ENCODE data around the gene PDE2A. TPM values are rescaled to one million over a fixed set of nuclear protein-coding genes. Genes with fewer than 3 reads are reported as not detected.
A peak's percentile ranks its signal among the peaks of the same experiment; 100 is the strongest.

The PDE2A gene
- total and polyA plus RNA-seq, 2 of the 4 experiments (the other 2 are of a cell fraction) = 0.02 TPM; not detected in 1

DNA sequence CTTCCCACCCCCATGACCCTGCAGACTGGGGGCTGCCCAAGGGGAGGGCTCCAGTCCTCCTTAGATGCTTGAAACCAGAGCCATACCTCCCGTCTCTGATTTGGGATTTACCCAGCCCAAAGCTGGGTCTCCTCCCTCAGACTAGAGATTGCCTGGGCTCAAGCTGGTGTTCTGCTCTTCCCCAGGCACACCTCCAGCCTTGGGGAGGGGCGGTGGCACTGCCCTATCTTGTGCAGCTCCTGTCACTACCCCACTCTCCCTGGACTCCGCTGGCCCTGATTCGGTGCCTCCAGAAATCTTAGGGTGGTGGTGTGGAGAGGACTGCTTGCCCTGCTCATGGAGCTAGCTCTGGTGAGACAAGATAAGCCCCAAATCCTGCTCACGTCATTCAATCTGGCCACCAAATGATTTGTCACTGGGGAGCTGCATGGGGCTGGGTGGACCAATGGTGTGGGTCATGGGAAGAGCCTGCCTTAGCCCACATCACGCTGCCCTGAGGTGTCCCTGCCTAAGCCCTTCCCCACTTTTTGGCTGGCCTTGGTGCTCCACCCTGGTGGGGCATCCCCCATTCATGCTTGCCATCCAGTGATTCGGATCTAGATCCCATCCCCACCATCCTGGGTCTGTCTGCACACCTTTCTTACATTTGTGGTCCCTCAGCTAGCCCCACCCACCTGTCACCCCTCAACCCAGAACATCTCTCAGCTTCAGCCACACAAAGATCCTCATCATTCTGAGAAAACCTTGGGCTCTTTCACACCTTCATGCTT, 87.7 kb downstream of the PDE2A start:
- Histone ChIP-seq H3K27me3 (ENCODE audit: control insufficient read depth, insufficient read depth, low read length) (peaks cover 98% of the 10 kb centered on the region), H3K14ac (replicated peaks; ENCODE audit: low read depth, low read length) (no peak overlapping the region), H4K5ac (ENCODE audit: low read depth, low read length) (no peak overlapping the region), H3K9me3 (ENCODE audit: control insufficient read depth, insufficient read depth, low read length) (peaks cover 7% of the 10 kb centered on the region; the same call in 1 of the 2 replicates), H3K79me1 (ENCODE audit: low read depth in 1 of 2, low read length in 2 of 2) (no peaks in the 10 kb centered on the region), H3K18ac (ENCODE audit: low read depth, low read length) (no peak overlapping the region), H3K9me1 (ENCODE audit: insufficient read depth, low read length) (no peaks in the 10 kb centered on the region), H3K23ac (ENCODE audit: low read depth, low read length) (no peak overlapping the region), H3K4ac (ENCODE audit: low read depth, low read length) (no peak overlapping the region), H3K4me2 (ENCODE audit: low read depth, low read length) (no peak overlapping the region), H3K4me1 (ENCODE audit: control insufficient read depth, insufficient read depth, low read length) (no peaks in the 10 kb centered on the region; the same call in 1 of the 2 replicates), H3K27ac (ENCODE audit: insufficient read depth, low read length) (no peak overlapping the region), H2AK5ac (ENCODE audit: low read depth, low read length) (no peak overlapping the region), H2BK15ac (ENCODE audit: low read depth, low read length) (no peak overlapping the region), H3K9ac (ENCODE audit: low read depth, low read length) (no peak overlapping the region), H3K4me3 (ENCODE audit: insufficient read depth, low read depth, low read length) (no peak overlapping the region), H3K36me3 (ENCODE audit: control insufficient read depth, insufficient read depth, low read length) (no peaks in the 10 kb centered on the region), H2BK120ac (ENCODE audit: low read depth, low read length) (no peak overlapping the region), H2AK9ac (replicated peaks; ENCODE audit: low read depth, low read length, poor library complexity) (no peak overlapping the region), H2AFZ (replicated peaks; ENCODE audit: low read length, poor library complexity) (peak overlapping the region; percentile 47), H3K56ac (ENCODE audit: extremely low read depth, insufficient read depth, low read length) (no peak overlapping the region), H2BK20ac (ENCODE audit: low read depth, low read length) (no peak overlapping the region), H2BK5ac (ENCODE audit: low read depth, low read length, poor library complexity, severe bottlenecking) (no peak overlapping the region), H4K91ac (ENCODE audit: insufficient read depth, low read depth, low read length) (no peak overlapping the region), H4K8ac (ENCODE audit: low read depth in 2 of 2, low read length in 2 of 2) (no peak overlapping the region), H4K20me1 (ENCODE audit: insufficient read depth, low read length) (peaks cover 2% of the 10 kb centered on the region; the same call in 1 of the 2 replicates)
- TF ChIP-seq RAD21 (IDR thresholded peaks at IDR 0.05; ENCODE audit: low read length) (no peak), RFX5 (IDR thresholded peaks at IDR 0.05; ENCODE audit: low read depth, low read length) (no peak), RCOR1 (IDR thresholded peaks at IDR 0.05; ENCODE audit: insufficient replicate concordance, low read length) (no peak), MAZ (IDR thresholded peaks at IDR 0.05; ENCODE audit: borderline replicate concordance, low read depth, low read length) (no peak), MXI1 (IDR thresholded peaks at IDR 0.05; ENCODE audit: borderline replicate concordance, low read depth, low read length) (no peak), POLR2A (IDR thresholded peaks at IDR 0.05; ENCODE audit: low read depth, low read length) (no peak)
- TF ChIP-seq, protein P1, sequence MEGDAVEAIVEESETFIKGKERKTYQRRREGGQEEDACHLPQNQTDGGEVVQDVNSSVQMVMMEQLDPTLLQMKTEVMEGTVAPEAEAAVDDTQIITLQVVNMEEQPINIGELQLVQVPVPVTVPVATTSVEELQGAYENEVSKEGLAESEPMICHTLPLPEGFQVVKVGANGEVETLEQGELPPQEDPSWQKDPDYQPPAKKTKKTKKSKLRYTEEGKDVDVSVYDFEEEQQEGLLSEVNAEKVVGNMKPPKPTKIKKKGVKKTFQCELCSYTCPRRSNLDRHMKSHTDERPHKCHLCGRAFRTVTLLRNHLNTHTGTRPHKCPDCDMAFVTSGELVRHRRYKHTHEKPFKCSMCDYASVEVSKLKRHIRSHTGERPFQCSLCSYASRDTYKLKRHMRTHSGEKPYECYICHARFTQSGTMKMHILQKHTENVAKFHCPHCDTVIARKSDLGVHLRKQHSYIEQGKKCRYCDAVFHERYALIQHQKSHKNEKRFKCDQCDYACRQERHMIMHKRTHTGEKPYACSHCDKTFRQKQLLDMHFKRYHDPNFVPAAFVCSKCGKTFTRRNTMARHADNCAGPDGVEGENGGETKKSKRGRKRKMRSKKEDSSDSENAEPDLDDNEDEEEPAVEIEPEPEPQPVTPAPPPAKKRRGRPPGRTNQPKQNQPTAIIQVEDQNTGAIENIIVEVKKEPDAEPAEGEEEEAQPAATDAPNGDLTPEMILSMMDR (conservative IDR thresholded peaks at IDR 0.05; ENCODE audit: low read depth, low read length) = no peak
- ChIA-PET POLR2A (ENCODE audit: unreplicated experiment) (no interaction called here), CTCF (interaction anchor here (1.1 kb wide), 1 partner anchor 97 kb away, joined by 3 read pairs; no protein-coding TSS in a partner anchor)
- ATAC-seq (ENCODE audit: low read depth) (no peak), DNase-seq (no peak)
- no TSS peak for BruUV-seq (replicated peaks)
- in situ Hi-C loops (cut with MboI; ENCODE audit: low sequenced_read_pairs) (loop anchor here (5.0 to 10.0 kb wide), 2 partner anchors 58 to 96 kb away; no protein-coding TSS in a partner anchor), dilution Hi-C loops (cut with HindIII; ENCODE audit: low sequenced_read_pairs, unreplicated experiment) (no loop called here), intact Hi-C loops (cut with micrococcal nuclease) (no loop called here)
- WGBS, 2 experiments (ENCODE audit: extremely low coverage in 2 of 2, insufficient read length in 1 of 2) = 31% methylated on average over 2 of the region's 7 CpGs; no CpG with 5 or more reads in 1 of the 2 experiments

Data from IMR-90 (cell line).